Caco-2 (cell line): Measurements from ENCODE around the gene ATG4C. TPM values are rescaled to one million over a fixed set of nuclear protein-coding genes. Genes with fewer than 3 reads are reported as not detected.

ENCODE experiments used
- BruUV-seq: library from RNA; stranded (reverse); fragments of 400-500 nt; replicated peaks from 2 replicates; lab custom pipeline; 2021; lab: Mats Ljungman, UMichigan
- CTCF ChIA-PET: fragments of 300-600 bp; sonication (Branson Sonifier 250); formaldehyde crosslinking; loops from one replicate; lab custom pipeline; 2022; ENCODE audit warnings: antibody characterized with exemption; lab: Charles Lee
- POLR2A ChIA-PET: fragments of 300-600 bp; sonication (Branson Sonifier 250); formaldehyde crosslinking; loops from one replicate; lab custom pipeline; 2022; ENCODE audit warnings: antibody characterized with exemption; lab: Charles Lee
- DNase-seq, 2 experiments: peaks; one replicate each; pipeline versions ENCODE4 v3.0.0 to v3.0.0-alpha.2; 2020 to 2022
- H3K27me3 ChIP-seq: replicated peaks from 2 replicates; pipeline ENCODE4 v1.6.0; 2011; ENCODE audit warnings: low read length; ENCODE audit not compliant: control insufficient read depth, insufficient read depth
- H3K36me3 ChIP-seq: 2 replicates; pipeline ENCODE4 v1.5.1; 2011; ENCODE audit warnings: low read length; ENCODE audit not compliant: control insufficient read depth, insufficient read depth
- H3K4me1 ChIP-seq: fragments of 250-450 bp; sonication (Bioruptor Pico); 2 replicates; pipeline ENCODE4 v1.5.1; 2020; ENCODE audit warnings: mild to moderate bottlenecking
- H3K4me3 ChIP-seq: 2 replicates; pipeline ENCODE4 v1.5.1; 2011; ENCODE audit warnings: low read depth, mild to moderate bottlenecking, control low read depth, low read length
- H3K9me3 ChIP-seq: fragments of 250-450 bp; sonication (Bioruptor Pico); 2 replicates; pipeline ENCODE4 v1.5.1; 2020; ENCODE audit warnings: mild to moderate bottlenecking, moderate library complexity
- H3K27ac Mint-ChIP-seq: one replicate; pipeline ENCODE4 v1.8.0; 2022; ENCODE audit warnings: mixed read lengths; ENCODE audit not compliant: unreplicated experiment
- H3K27me3 Mint-ChIP-seq: one replicate; pipeline ENCODE4 v1.8.0; 2022; ENCODE audit warnings: mixed read lengths; ENCODE audit not compliant: insufficient read depth, unreplicated experiment
- H3K36me3 Mint-ChIP-seq: one replicate; pipeline ENCODE4 v1.8.0; 2022; ENCODE audit warnings: mild to moderate bottlenecking, mixed read lengths; ENCODE audit not compliant: insufficient read depth, unreplicated experiment
- H3K4me1 Mint-ChIP-seq: one replicate; pipeline ENCODE4 v1.8.0; 2022; ENCODE audit warnings: low read depth, mixed read lengths; ENCODE audit not compliant: unreplicated experiment
- H3K4me3 Mint-ChIP-seq: one replicate; pipeline ENCODE4 v1.8.0; 2022; ENCODE audit warnings: mild to moderate bottlenecking, moderate library complexity, mixed read lengths; ENCODE audit not compliant: unreplicated experiment
- H3K9me3 Mint-ChIP-seq: one replicate; pipeline ENCODE4 v1.8.0; 2022; ENCODE audit warnings: mixed read lengths; ENCODE audit not compliant: unreplicated experiment
- intact Hi-C: fragments of 100-400 bp; cut with micrococcal nuclease; formaldehyde crosslinking; loops from one replicate; pipeline ENCODE4 v1.10.0; 2022; ENCODE audit not compliant: unreplicated experiment
- total RNA-seq: library from RNA; stranded (reverse); gene quantifications from 2 replicates; pipeline ENCODE4 v1.2.3, GENCODE V29; 2022
- TF ChIP-seq, protein P1 (sequence below), 2 experiments: fragments of 200-600 bp in 1 of 2; IDR thresholded peaks; 1 replicate in 1 of 2; 2 replicates in 1 of 2; pipeline versions ENCODE4 v1.5.1 to v1.8.0; 2011 to 2022; ENCODE audit warnings: antibody characterized with exemption in 1 of 2, control low read depth in 1 of 2, inconsistent platforms in 1 of 2, low read depth in 1 of 2, low read length in 1 of 2, mild to moderate bottlenecking in 1 of 2, moderate library complexity in 1 of 2; ENCODE audit not compliant: insufficient read depth in 1 of 2, severe bottlenecking in 1 of 2, unreplicated experiment in 1 of 2

Gene ATG4C
- total RNA-seq, 1 experiment from 2014 or later, result 7.4 TPM

DNA sequence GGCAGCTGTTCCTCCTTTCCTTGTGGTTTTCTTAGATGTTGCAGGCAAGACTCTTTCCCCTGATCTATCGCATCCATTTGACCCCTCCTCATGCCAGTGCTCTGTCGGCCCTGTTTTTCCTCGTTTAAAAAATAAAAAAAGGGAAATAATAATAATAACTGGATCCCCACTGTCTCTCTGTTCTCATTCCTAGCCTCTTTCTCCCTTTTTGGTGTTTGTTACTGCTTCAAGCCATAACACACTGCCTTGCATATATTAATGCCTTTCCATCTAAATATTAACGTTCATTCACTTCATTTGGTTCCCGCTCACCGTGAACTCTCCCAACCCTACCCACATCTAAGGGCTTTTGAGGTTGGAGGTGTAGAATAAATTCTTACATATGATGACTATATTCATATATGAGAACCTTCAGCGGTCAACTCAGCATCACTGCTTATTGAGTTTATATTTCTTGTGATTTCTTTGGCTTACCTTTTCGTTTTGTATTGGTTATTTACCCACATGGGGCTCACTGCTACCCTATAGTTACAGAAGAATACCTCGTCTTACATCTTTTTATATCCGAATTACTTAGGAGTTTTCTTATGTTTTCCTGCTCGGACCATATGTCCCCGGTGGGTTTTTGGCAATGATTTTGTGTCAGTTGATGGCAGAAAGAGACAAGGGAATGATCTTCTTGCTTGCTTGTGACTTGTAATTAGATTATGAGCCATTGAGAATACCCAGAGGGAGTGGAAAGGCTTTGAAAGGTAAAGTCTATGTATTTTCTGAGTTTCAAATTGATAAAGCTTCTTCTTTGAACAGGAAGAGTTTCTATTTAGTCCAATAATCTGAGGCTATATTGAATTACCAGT lies 805 bp downstream of the ATG4C start:
- H3K27me3 ChIP-seq, result no peaks in the 10 kb centered on the region
- ChIA-PET POLR2A (no interaction called here), CTCF (no interaction called here)
- Mint-ChIP-seq H3K27me3 (no peaks in the 10 kb centered on the region), H3K4me1 (no peaks in the 10 kb centered on the region), H3K27ac (no peak overlapping the region), H3K36me3 (no peaks in the 10 kb centered on the region), H3K4me3 (no peak overlapping the region), H3K9me3 (no peaks in the 10 kb centered on the region)
- intact Hi-C loops, result no loop called here
- H3K9me3 ChIP-seq, result no peaks in the 10 kb centered on the region
- peak overlapping the region; percentile 61 for H3K4me3 ChIP-seq
- DNase-seq, result no peak
- TF ChIP-seq, protein P1, sequence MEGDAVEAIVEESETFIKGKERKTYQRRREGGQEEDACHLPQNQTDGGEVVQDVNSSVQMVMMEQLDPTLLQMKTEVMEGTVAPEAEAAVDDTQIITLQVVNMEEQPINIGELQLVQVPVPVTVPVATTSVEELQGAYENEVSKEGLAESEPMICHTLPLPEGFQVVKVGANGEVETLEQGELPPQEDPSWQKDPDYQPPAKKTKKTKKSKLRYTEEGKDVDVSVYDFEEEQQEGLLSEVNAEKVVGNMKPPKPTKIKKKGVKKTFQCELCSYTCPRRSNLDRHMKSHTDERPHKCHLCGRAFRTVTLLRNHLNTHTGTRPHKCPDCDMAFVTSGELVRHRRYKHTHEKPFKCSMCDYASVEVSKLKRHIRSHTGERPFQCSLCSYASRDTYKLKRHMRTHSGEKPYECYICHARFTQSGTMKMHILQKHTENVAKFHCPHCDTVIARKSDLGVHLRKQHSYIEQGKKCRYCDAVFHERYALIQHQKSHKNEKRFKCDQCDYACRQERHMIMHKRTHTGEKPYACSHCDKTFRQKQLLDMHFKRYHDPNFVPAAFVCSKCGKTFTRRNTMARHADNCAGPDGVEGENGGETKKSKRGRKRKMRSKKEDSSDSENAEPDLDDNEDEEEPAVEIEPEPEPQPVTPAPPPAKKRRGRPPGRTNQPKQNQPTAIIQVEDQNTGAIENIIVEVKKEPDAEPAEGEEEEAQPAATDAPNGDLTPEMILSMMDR (IDR thresholded peaks at IDR 0.05; ENCODE audit: insufficient read depth in 1 of 2, low read depth in 1 of 2, low read length in 1 of 2, severe bottlenecking in 1 of 2, unreplicated experiment in 1 of 2), result no peak
- H3K4me1 ChIP-seq, result no peaks in the 10 kb centered on the region
- BruUV-seq, result TSS peak; percentile 66
- H3K36me3 ChIP-seq, result no peaks in the 10 kb centered on the region

DNA sequence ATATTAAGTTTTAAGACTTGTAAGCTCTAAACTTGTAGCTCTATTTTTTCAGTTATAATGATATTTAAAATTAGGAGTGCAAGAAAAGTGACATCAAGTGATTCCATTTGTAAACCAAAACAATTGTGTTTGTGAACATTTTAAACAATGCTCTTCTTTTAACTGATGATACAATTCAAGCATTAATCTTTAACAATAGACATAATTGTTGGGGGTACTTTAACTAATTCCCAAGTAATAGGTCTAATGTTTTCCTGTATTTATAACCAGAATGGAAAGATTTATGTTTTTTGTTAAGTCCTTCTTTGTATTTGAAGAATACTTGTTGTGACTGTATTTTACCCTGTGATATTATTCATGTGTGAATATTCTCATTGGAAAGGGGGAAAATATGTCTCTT lies 6.8 kb downstream of the ATG4C start:
- no peaks in the 10 kb centered on the region for H3K36me3 ChIP-seq
- Mint-ChIP-seq H3K4me1 (no peaks in the 10 kb centered on the region), H3K9me3 (no peaks in the 10 kb centered on the region), H3K27me3 (no peaks in the 10 kb centered on the region), H3K36me3 (no peaks in the 10 kb centered on the region), H3K4me3 (no peak overlapping the region), H3K27ac (no peak overlapping the region)
- H3K4me1 ChIP-seq, result no peaks in the 10 kb centered on the region
- BruUV-seq, result no TSS peak
- H3K27me3 ChIP-seq, result no peaks in the 10 kb centered on the region
- H3K4me3 ChIP-seq, result no peak overlapping the region
- intact Hi-C loops, result no loop called here
- H3K9me3 ChIP-seq, result no peaks in the 10 kb centered on the region
- POLR2A ChIA-PET, result no interaction called here
- CTCF ChIA-PET, result no interaction called here
- TF ChIP-seq, protein P1 (IDR thresholded peaks at IDR 0.05; ENCODE audit: insufficient read depth in 1 of 2, low read depth in 1 of 2, low read length in 1 of 2, severe bottlenecking in 1 of 2, unreplicated experiment in 1 of 2), result no peak
- DNase-seq, result no peak

DNA sequence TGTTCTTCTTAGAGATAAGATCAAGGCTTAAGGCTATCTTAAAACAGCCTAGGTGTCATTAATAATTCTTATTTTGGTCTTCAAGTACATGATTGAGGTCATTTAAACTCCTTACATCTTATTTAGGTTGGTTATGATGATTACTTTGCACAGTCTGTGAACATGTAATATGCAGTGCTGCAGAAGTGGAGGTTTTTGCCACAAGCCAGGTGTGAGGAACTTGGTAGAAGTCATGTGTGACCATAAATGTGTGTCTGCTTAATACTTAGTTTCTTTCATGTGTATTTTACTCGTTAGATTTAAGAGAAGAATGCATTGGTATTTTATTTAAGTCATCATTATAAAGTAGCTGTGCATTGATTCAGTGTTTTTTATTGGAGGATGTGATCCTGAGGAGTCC lies 10.1 kb downstream of the ATG4C start:
- intact Hi-C loops, result no loop called here
- Mint-ChIP-seq H3K27ac (no peak overlapping the region), H3K27me3 (no peaks in the 10 kb centered on the region), H3K4me3 (no peak overlapping the region), H3K4me1 (no peaks in the 10 kb centered on the region), H3K9me3 (no peaks in the 10 kb centered on the region), H3K36me3 (no peaks in the 10 kb centered on the region)
- H3K4me1 ChIP-seq, result no peaks in the 10 kb centered on the region
- DNase-seq, result no peak
- no peaks in the 10 kb centered on the region for H3K9me3 ChIP-seq
- BruUV-seq, result no TSS peak
- no peaks in the 10 kb centered on the region for H3K36me3 ChIP-seq
- no peak overlapping the region for H3K4me3 ChIP-seq
- TF ChIP-seq, protein P1 (IDR thresholded peaks at IDR 0.05; ENCODE audit: insufficient read depth in 1 of 2, low read depth in 1 of 2, low read length in 1 of 2, severe bottlenecking in 1 of 2, unreplicated experiment in 1 of 2), result no peak
- H3K27me3 ChIP-seq, result no peaks in the 10 kb centered on the region
- CTCF ChIA-PET, result no interaction called here
- POLR2A ChIA-PET, result no interaction called here
